K562 (cell line): ENCODE measurements around the gene ORC3. TPM values are rescaled to one million over a fixed set of nuclear protein-coding genes. Genes with fewer than 3 reads are reported as not detected.

Experiments used
- ZNF318 ChIP-seq, 2 experiments: fragments of 450-650 bp; IDR thresholded peaks; 2 replicates each; pipeline ENCODE4 v1.6.1; 2016; ENCODE audit warnings: mild to moderate bottlenecking in 2 of 2, borderline replicate concordance in 1 of 2, low read depth in 1 of 2, moderate library complexity in 1 of 2
- polyA plus RNA-seq, 8 experiments: library from polyadenylated mRNA; depleted of rRNA in 4 of 8; stranded (reverse) in 5 of 8; unstranded in 3 of 8; fragments of >200 nt; fragmentation: Nextera tagmentation in 2 of 8; fragmentation: Illumina TruSeq in 1 of 8; extraction: Ambion mirVana in 2 of 8; extraction: Trizol in 1 of 8; gene quantifications; 2 replicates each; pipeline versions ENCODE4 v1.2.1 to v1.2.3, GENCODE V29; 2011 to 2014; ENCODE audit warnings: inconsistent platforms in 1 of 8, missing spikeins in 1 of 8
- total RNA-seq, 7 experiments: library from RNA; depleted of rRNA in 6 of 7; stranded (reverse); fragments of >200 nt in 6 of 7; fragmentation: Illumina TruSeq in 2 of 7; extraction: Trizol in 2 of 7; gene quantifications; 2 replicates each; pipeline versions ENCODE4 v1.2.1 to v1.2.3, GENCODE V29; 2011 to 2021; ENCODE audit warnings: low replicate concordance in 1 of 7

The ORC3 gene
- total and polyA plus RNA-seq, 9 of the 15 experiments (the other 6 are each of a cell fraction or from before 2014, with no cell fraction given): 28.8 to 159 (median 74.8) TPM

DNA sequence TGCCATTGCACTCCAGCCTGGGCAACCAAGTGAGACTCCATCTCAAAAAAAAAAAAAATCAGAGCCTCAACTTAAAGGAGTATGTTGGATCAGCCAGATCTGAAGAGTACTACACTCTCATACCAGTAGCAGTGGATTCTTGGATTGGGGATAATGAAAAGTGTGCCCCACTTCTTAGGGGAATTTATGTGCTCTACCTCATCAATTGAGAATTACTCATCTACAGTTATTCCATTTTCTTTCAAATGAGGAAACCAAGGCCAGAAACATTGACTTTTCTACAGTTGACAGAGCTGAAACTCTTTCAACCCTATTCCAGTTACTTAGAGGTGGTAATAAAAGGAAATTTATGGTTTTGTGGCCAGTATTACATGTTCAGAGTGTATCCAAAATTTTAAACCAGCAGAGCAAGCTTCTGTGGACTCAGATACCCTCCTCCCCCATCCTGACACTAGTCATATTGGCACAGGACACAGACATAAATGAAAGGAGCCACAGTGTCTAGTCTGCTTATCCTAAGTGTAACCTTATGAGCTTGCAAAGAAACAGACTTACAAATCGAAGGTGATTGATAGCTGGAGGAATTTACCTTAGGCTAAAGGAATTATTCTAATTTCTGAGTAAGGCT, 51.2 kb downstream of the ORC3 start (continued):
- TF ChIP-seq ZNF318 (IDR thresholded peaks at IDR 0.05; ENCODE audit: borderline replicate concordance in 1 of 2, low read depth in 1 of 2): no peak
